GM10248 (cell line): ENCODE measurements around the gene HOXD13.

Source experiments
- CTCF ChIA-PET: fragments of 300-600 bp; sonication (Branson Sonifier 250); formaldehyde crosslinking; extraction: SDS; loops from one replicate; lab custom pipeline; 2021; ENCODE audit warnings: antibody characterized with exemption; lab: Yijun Ruan, JAX
- POLR2A ChIA-PET: fragments of 350-650 bp; sonication (Branson Sonifier 250); formaldehyde crosslinking; extraction: SDS; loops from one replicate; lab custom pipeline; 2020; ENCODE audit warnings: antibody characterized with exemption; lab: Yijun Ruan, JAX
- DNase-seq: peaks from one replicate; pipeline ENCODE4 v3.0.0; 2012; ENCODE audit errors: extremely low spot score
- CTCF ChIP-seq: IDR thresholded peaks from 2 replicates; pipeline ENCODE4 v1.5.1; 2012; ENCODE audit warnings: mild to moderate bottlenecking, low read depth; ENCODE audit errors: extremely low read depth, missing control alignments, control extremely low read depth

HOXD13 gene

GRCh38 chr2:176092270-176093144 lies at the start of gene HOXD13:
HOXD13 (plus strand) TSS chr2:176092721; CDS start chr2:176092891, 170 bp downstream.
- DNase-seq, result no peak
- TF ChIP-seq CTCF, result no peak
- POLR2A ChIA-PET, result no interaction called here
- CTCF ChIA-PET, result interaction anchor here (0.6 to 1.4 kb wide), 2 partner anchors 9 to 404 kb away, joined by 3 to 4 read pairs; partner anchors contain the start of gene EVX2

- ChIA-PET POLR2A (no interaction called here), CTCF (interaction anchor here (1.6 kb wide), 1 partner anchor 18 kb away, joined by 3 read pairs; no protein-coding TSS in a partner anchor)
- no peak for TF ChIP-seq CTCF
- no peak for DNase-seq
These were observed 36.1 kb upstream of the HOXD13 start for GRCh38 chr2:176056406-176056805.

- ChIA-PET CTCF (no interaction called here), POLR2A (no interaction called here)
- no peak for DNase-seq
- no peak for TF ChIP-seq CTCF
These were observed 28.6 kb upstream of the HOXD13 start for GRCh38 chr2:176063958-176064357.

- peak; percentile 12 for DNase-seq
- CTCF ChIA-PET, result no interaction called here
- POLR2A ChIA-PET, result no interaction called here
These were observed 25.6 kb upstream of the HOXD13 start for GRCh38 chr2:176066645-176067588.

GRCh38 chr2:176067589-176068418 lies 24.7 kb upstream of the HOXD13 start:
- no peak for TF ChIP-seq CTCF
- CTCF ChIA-PET, result interaction anchor here (1.6 kb wide), 1 partner anchor 59 kb away, joined by 4 read pairs; no protein-coding TSS in a partner anchor
- POLR2A ChIA-PET, result no interaction called here
- peak; percentile 5 for DNase-seq

More at GRCh38 chr2:176066645-176067588, 25.6 kb upstream of the HOXD13 start:
- TF ChIP-seq CTCF, result no peak
